K562 (cell line): ENCODE results near the gene PACRG. TPM values are rescaled to one million over a fixed set of nuclear protein-coding genes. Genes with fewer than 3 reads are reported as not detected.

Experiments
- BHLHE40 ChIP-seq: IDR thresholded peaks from 2 replicates; pipeline ENCODE4 v1.6.1; 2011; ENCODE audit warnings: low read length, improper control_type of control experiment
- CBX3 ChIP-seq, 2 experiments: IDR thresholded peaks; 1 replicate in 1 of 2; 2 replicates in 1 of 2; pipeline ENCODE4 v1.6.1; 2012; ENCODE audit warnings: inconsistent platforms in 2 of 2, low read length in 2 of 2, borderline replicate concordance in 1 of 2, control low read depth in 1 of 2
- ELF2 ChIP-seq: fragments of 250-450 bp; sonication (Bioruptor Pico); IDR thresholded peaks from 2 replicates; pipeline ENCODE4 v1.5.0; 2021; ENCODE audit warnings: mild to moderate bottlenecking
- ESRRA ChIP-seq: fragments of 450-650 bp; IDR thresholded peaks from 2 replicates; pipeline ENCODE4 v1.6.1; 2014; ENCODE audit warnings: low read depth, mild to moderate bottlenecking, moderate library complexity, borderline replicate concordance
- KLF6 ChIP-seq: fragments of 250-450 bp; sonication (Bioruptor Pico); IDR thresholded peaks from 2 replicates; pipeline ENCODE4 v1.4.0; 2020; ENCODE audit warnings: mild to moderate bottlenecking, moderate library complexity, borderline replicate concordance
- LCOR ChIP-seq: sonication (generic); formaldehyde crosslinking; IDR thresholded peaks from 2 replicates; pipeline ENCODE4 v1.8.0; 2022; ENCODE audit warnings: mild to moderate bottlenecking, missing genetic modification reagents
- MTA1 ChIP-seq: fragments of 450-650 bp; IDR thresholded peaks from 2 replicates; pipeline ENCODE4 v1.6.1; 2017; ENCODE audit warnings: borderline replicate concordance
- MYNN ChIP-seq, 2 experiments: sonication (generic); formaldehyde crosslinking in 1 of 2; IDR thresholded peaks; 2 replicates each; pipeline versions ENCODE4 v1.5.0 to v1.6.1; 2016 to 2020; ENCODE audit warnings: antibody characterized with exemption in 1 of 2, missing genetic modification reagents in 1 of 2
- NR2C1 ChIP-seq, 2 experiments: fragments of 450-650 bp; IDR thresholded peaks; 2 replicates each; pipeline ENCODE4 v1.6.1; 2017; ENCODE audit warnings: mild to moderate bottlenecking in 2 of 2, antibody characterized with exemption in 1 of 2, inconsistent platforms in 1 of 2, missing compliant biosample characterization in 1 of 2, missing genetic modification characterization in 1 of 2
- RCOR1 ChIP-seq, 2 experiments: IDR thresholded peaks; 2 replicates each; pipeline ENCODE4 v1.6.1; 2012; ENCODE audit warnings: low read depth in 2 of 2, low read length in 2 of 2, borderline replicate concordance in 1 of 2, improper control_type of control experiment in 1 of 2
- SMC3 ChIP-seq: conservative IDR thresholded peaks from 2 replicates; pipeline ENCODE4 v1.6.1; 2011; ENCODE audit warnings: low read depth, low read length, improper control_type of control experiment; ENCODE audit not compliant: insufficient read depth
- SOX6 ChIP-seq: fragments of 450-650 bp; IDR thresholded peaks from 2 replicates; pipeline ENCODE4 v1.6.1; 2014; ENCODE audit warnings: mild to moderate bottlenecking
- XRCC5 ChIP-seq: fragments of 200-400 bp; formaldehyde crosslinking; IDR thresholded peaks from 2 replicates; pipeline ENCODE4 v1.6.1; 2017; ENCODE audit warnings: low read depth, mild to moderate bottlenecking, low read length
- YY1 ChIP-seq, 3 experiments: IDR thresholded peaks; 2 replicates each; pipeline ENCODE4 v1.6.1; 2011; ENCODE audit warnings: low read length in 2 of 3, mild to moderate bottlenecking in 2 of 3, moderate library complexity in 2 of 3, borderline replicate concordance in 1 of 3, control low read depth in 1 of 3, low read depth in 1 of 3; ENCODE audit not compliant: insufficient read depth in 3 of 3, insufficient replicate concordance in 2 of 3, control insufficient read depth in 1 of 3, insufficient read length in 1 of 3; ENCODE audit errors: extremely low read depth in 1 of 3
- ZNF197 ChIP-seq: fragments of 200-800 bp; sonication (Bioruptor generic); IDR thresholded peaks from 2 replicates; pipeline ENCODE4 v1.6.1; 2016; ENCODE audit warnings: low read depth, missing genetic modification characterization, missing compliant biosample characterization
- polyA plus RNA-seq, 8 experiments: library from polyadenylated mRNA; depleted of rRNA in 4 of 8; stranded (reverse) in 5 of 8; unstranded in 3 of 8; fragments of >200 nt; fragmentation: Nextera tagmentation in 2 of 8; fragmentation: Illumina TruSeq in 1 of 8; extraction: Ambion mirVana in 2 of 8; extraction: Trizol in 1 of 8; gene quantifications; 2 replicates each; pipeline versions ENCODE4 v1.2.1 to v1.2.3, GENCODE V29; 2011 to 2014; ENCODE audit warnings: inconsistent platforms in 1 of 8, missing spikeins in 1 of 8
- total RNA-seq, 7 experiments: library from RNA; depleted of rRNA in 6 of 7; stranded (reverse); fragments of >200 nt in 6 of 7; fragmentation: Illumina TruSeq in 2 of 7; extraction: Trizol in 2 of 7; gene quantifications; 2 replicates each; pipeline versions ENCODE4 v1.2.1 to v1.2.3, GENCODE V29; 2011 to 2021; ENCODE audit warnings: low replicate concordance in 1 of 7
- TF ChIP-seq, protein P1 (sequence below): sonication (generic); formaldehyde crosslinking; IDR thresholded peaks from 2 replicates; pipeline ENCODE4 v1.8.0; 2023; ENCODE audit warnings: mild to moderate bottlenecking, missing genetic modification reagents
- TF ChIP-seq, protein P2 (sequence below): sonication (generic); formaldehyde crosslinking; IDR thresholded peaks from 2 replicates; pipeline ENCODE4 v1.5.0; 2020; ENCODE audit warnings: missing genetic modification reagents
- TF ChIP-seq, protein P3 (sequence below): fragments of 150-350 bp; conservative IDR thresholded peaks from 2 replicates; pipeline ENCODE4 v1.6.1; 2014; ENCODE audit warnings: low read length

Gene PACRG
- total and polyA plus RNA-seq, 9 of the 15 experiments (the other 6 are each of a cell fraction or from before 2014, with no cell fraction given) = 0.04 TPM; not detected in 8

DNA sequence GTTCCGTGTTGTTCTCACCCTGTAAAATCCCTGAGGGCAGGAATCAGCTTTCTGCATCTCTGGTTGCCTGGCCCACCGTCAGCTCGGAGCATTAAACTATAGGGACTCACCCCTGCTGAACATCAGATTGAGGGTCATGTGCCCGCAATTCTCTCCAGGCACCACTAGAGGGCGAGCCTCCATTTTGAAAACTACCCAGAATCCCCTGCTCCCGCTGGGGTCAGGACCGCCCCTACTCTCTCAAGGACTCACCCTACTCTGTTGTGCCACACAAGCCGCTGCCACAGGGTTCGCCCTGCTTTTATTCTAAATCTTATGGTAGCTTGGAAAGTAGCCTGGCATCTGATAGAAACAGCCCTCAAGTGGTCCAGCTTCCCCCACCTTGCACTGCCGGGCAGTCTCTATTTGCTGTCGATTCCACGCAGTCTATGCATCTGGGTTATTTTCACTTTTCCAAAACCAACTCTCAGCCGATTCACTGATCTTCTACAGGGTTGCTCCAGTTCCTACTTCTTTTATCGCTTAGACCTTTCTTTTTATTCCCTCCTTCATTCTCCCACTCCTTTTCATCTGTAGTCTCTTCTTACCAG, 442.6 kb downstream of the PACRG start (continued):
- TF ChIP-seq ESRRA (peak; percentile 53; the same call in 1 of the 2 replicates), KLF6 (CRISPR knock-in tag) (no peak), ZNF197 (CRISPR knock-in tag) (no peak), ELF2 (CRISPR knock-in tag) (no peak), SOX6 (no peak), XRCC5 (peak; percentile 70; the same call in 1 of the 2 replicates), SMC3 (peak; percentile 43), YY1 (IDR thresholded peaks at IDR 0.05; ENCODE audit: borderline replicate concordance in 1 of 3, control insufficient read depth in 1 of 3, extremely low read depth in 1 of 3, insufficient read depth in 3 of 3, insufficient read length in 1 of 3, insufficient replicate concordance in 2 of 3, low read depth in 1 of 3, low read length in 2 of 3) (peak in 2 of 3 experiments; percentile 15 to 78), MTA1 (no peak), LCOR (CRISPR knock-in tag) (no peak), NR2C1 (IDR thresholded peaks at IDR 0.05) (peak; percentile 35; the same call in 1 of the 2 replicates), NR2C1 (tag; IDR thresholded peaks at IDR 0.05) (peak; percentile 77), BHLHE40 (peak; percentile 44; the same call in 1 of the 2 replicates), MYNN (IDR thresholded peaks at IDR 0.05) (no peak), MYNN (CRISPR knock-in tag; IDR thresholded peaks at IDR 0.05) (no peak), CBX3 (IDR thresholded peaks at IDR 0.05; ENCODE audit: borderline replicate concordance in 1 of 2, low read length in 2 of 2) (peak in 1 of 2 experiments; percentile 58; a peak in 1 of 3 replicates), RCOR1 (IDR thresholded peaks at IDR 0.05; ENCODE audit: borderline replicate concordance in 1 of 2, low read depth in 2 of 2, low read length in 2 of 2) (0 out of 4 replicates have a peak, but pooled peaks of 1 of the 2 experiments have one; percentile 21)
- TF ChIP-seq, protein P1, sequence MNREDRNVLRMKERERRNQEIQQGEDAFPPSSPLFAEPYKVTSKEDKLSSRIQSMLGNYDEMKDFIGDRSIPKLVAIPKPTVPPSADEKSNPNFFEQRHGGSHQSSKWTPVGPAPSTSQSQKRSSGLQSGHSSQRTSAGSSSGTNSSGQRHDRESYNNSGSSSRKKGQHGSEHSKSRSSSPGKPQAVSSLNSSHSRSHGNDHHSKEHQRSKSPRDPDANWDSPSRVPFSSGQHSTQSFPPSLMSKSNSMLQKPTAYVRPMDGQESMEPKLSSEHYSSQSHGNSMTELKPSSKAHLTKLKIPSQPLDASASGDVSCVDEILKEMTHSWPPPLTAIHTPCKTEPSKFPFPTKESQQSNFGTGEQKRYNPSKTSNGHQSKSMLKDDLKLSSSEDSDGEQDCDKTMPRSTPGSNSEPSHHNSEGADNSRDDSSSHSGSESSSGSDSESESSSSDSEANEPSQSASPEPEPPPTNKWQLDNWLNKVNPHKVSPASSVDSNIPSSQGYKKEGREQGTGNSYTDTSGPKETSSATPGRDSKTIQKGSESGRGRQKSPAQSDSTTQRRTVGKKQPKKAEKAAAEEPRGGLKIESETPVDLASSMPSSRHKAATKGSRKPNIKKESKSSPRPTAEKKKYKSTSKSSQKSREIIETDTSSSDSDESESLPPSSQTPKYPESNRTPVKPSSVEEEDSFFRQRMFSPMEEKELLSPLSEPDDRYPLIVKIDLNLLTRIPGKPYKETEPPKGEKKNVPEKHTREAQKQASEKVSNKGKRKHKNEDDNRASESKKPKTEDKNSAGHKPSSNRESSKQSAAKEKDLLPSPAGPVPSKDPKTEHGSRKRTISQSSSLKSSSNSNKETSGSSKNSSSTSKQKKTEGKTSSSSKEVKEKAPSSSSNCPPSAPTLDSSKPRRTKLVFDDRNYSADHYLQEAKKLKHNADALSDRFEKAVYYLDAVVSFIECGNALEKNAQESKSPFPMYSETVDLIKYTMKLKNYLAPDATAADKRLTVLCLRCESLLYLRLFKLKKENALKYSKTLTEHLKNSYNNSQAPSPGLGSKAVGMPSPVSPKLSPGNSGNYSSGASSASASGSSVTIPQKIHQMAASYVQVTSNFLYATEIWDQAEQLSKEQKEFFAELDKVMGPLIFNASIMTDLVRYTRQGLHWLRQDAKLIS = no peak
- TF ChIP-seq, protein P2, sequence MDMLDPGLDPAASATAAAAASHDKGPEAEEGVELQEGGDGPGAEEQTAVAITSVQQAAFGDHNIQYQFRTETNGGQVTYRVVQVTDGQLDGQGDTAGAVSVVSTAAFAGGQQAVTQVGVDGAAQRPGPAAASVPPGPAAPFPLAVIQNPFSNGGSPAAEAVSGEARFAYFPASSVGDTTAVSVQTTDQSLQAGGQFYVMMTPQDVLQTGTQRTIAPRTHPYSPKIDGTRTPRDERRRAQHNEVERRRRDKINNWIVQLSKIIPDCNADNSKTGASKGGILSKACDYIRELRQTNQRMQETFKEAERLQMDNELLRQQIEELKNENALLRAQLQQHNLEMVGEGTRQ = peak; percentile 72
- TF ChIP-seq, protein P3, sequence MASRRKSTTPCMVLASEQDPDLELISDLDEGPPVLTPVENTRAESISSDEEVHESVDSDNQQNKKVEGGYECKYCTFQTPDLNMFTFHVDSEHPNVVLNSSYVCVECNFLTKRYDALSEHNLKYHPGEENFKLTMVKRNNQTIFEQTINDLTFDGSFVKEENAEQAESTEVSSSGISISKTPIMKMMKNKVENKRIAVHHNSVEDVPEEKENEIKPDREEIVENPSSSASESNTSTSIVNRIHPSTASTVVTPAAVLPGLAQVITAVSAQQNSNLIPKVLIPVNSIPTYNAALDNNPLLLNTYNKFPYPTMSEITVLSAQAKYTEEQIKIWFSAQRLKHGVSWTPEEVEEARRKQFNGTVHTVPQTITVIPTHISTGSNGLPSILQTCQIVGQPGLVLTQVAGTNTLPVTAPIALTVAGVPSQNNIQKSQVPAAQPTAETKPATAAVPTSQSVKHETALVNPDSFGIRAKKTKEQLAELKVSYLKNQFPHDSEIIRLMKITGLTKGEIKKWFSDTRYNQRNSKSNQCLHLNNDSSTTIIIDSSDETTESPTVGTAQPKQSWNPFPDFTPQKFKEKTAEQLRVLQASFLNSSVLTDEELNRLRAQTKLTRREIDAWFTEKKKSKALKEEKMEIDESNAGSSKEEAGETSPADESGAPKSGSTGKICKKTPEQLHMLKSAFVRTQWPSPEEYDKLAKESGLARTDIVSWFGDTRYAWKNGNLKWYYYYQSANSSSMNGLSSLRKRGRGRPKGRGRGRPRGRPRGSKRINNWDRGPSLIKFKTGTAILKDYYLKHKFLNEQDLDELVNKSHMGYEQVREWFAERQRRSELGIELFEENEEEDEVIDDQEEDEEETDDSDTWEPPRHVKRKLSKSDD = no peak
